ENCODE results near the gene TOR4A.

Gene TOR4A

GRCh38 chr9:137303151-137303892 is 25.8 kb downstream of the TOR4A start:
- DNase-seq (ENCODE audit: low read depth) = peak; percentile 78
- no peak for TF ChIP-seq CTCF (IDR thresholded peaks at IDR 0.05; ENCODE audit: insufficient read depth, low read depth, low read length, missing control alignments)
- H3K4me3 ChIP-seq (ENCODE audit: low read length) = peak overlapping the region; percentile 36

DNA sequence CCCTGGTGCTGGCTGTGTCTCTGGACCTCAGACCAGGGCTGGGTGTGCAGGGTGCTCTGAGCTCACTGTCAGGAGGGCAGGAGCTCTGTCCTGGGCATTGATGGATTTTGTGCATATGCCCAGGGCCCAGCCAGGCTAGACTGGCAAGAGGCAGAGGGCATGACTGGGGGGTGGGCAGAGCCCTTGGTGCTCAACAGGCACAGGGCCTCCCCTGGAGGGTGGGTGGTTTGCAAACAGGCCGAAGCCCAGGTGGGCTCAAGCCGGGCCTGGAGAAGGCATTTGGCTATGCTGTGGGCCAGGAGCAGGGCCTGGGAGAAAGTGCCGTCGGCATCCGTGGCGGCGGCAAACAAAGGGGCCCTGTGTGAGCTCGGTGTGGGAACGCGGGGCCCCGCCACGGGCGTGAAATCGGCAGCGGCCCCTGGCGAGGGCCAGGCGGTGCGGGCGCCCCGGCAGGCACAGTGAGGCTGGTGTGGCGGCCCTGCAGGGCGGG is 26.4 kb downstream of the TOR4A start:
- no peak for DNase-seq (ENCODE audit: low read depth)
- no peak for TF ChIP-seq CTCF (IDR thresholded peaks at IDR 0.05; ENCODE audit: insufficient read depth, low read depth, low read length, missing control alignments)
- no peak overlapping the region for H3K4me3 ChIP-seq (ENCODE audit: low read length)

- H3K4me3 ChIP-seq (ENCODE audit: low read length) = no peak overlapping the region
- DNase-seq (ENCODE audit: low read depth) = no peak
- TF ChIP-seq CTCF (IDR thresholded peaks at IDR 0.05; ENCODE audit: insufficient read depth, low read depth, low read length, missing control alignments) = peak; percentile 20
Measured at GRCh38 chr9:137304383-137305059, 27.0 kb downstream of the TOR4A start.

DNA sequence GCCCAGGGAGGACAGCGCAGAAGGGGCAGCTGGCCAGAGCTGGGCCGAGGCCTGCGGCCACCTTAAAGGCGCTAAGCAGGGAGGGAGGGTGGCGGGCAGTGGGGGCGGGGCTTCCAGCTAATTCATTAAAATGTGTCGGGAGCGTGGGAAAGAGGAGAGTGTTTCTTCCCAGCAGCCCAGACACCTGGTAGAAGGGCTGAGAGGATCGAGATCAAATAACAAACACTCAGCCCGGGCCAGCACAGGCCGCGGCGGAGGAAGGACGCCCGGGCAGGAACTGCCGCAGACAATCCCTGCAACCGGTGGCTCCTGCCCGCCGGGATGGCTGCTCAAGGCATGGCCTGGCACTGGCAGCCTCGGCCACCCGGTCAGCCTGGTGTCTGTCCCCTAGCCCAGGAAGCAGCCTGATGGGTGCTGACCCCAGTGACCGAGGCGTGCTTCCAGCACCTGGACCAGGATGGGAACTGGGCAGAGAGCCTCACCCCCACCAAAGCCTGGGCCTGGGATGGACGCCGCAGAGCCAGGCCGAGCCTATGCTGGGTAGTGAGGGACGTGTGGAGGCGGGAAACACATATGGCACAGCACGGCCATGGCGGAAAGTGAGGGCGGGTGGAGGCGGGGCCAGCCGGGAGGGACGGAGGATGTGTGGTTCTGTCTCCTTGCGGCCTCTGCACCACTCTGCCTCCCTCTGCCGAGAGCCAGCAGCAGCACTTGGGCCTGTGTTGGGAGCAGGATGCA is 27.7 kb downstream of the TOR4A start:
- peak overlapping the region; percentile 14 for H3K4me3 ChIP-seq (ENCODE audit: low read length)
- DNase-seq (ENCODE audit: low read depth) = peak; percentile 68
- no peak for TF ChIP-seq CTCF (IDR thresholded peaks at IDR 0.05; ENCODE audit: insufficient read depth, low read depth, low read length, missing control alignments)

DNA sequence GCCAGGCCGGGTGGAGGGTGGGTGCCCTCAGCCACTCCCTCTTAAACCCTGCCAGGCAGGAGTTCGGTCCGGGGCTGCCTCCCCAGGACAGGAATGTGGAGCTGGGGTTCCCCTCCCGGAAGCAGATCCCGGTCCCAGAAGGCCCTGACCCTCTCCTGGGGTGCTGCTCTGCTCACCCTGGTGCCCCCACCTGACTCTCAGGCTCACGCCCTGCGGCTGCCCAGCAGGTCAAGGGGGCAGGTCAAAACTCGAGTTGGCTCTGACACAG is 28.2 kb downstream of the TOR4A start:
- TF ChIP-seq CTCF (IDR thresholded peaks at IDR 0.05; ENCODE audit: insufficient read depth, low read depth, low read length, missing control alignments) = no peak
- no peak for DNase-seq (ENCODE audit: low read depth)
- no peak overlapping the region for H3K4me3 ChIP-seq (ENCODE audit: low read length)

GRCh38 chr9:137306066-137306849 is 28.7 kb downstream of the TOR4A start:
- no peak overlapping the region for H3K4me3 ChIP-seq (ENCODE audit: low read length)
- no peak for DNase-seq (ENCODE audit: low read depth)
- no peak for TF ChIP-seq CTCF (IDR thresholded peaks at IDR 0.05; ENCODE audit: insufficient read depth, low read depth, low read length, missing control alignments)
